GM18507 (cell line): Measurements from ENCODE around the gene ACSL1.
A peak's percentile ranks its signal among the peaks of the same experiment; 100 is the strongest.
"Not testable (repeated sequence)": the region's sequence is repeated elsewhere in the genome, so short reads cannot be mapped to it uniquely, and the experiment has no call there.

Experiments
- DNase-seq: peaks from one replicate; pipeline ENCODE4 v3.0.0; 2011; ENCODE audit warnings: low read depth; ENCODE audit not compliant: insufficient read length; ENCODE audit errors: extremely low spot score
- FAIRE-seq: peaks from 2 replicates; lab custom pipeline; 2011; peaks lifted over from hg19 to GRCh38; lab: Jason Lieb, UNC

Gene ACSL1

GRCh38 chr4:184741651-184742050 lies 84.1 kb downstream of the ACSL1 start:
- FAIRE-seq, DNase-seq: not testable (repeated sequence)

DNA sequence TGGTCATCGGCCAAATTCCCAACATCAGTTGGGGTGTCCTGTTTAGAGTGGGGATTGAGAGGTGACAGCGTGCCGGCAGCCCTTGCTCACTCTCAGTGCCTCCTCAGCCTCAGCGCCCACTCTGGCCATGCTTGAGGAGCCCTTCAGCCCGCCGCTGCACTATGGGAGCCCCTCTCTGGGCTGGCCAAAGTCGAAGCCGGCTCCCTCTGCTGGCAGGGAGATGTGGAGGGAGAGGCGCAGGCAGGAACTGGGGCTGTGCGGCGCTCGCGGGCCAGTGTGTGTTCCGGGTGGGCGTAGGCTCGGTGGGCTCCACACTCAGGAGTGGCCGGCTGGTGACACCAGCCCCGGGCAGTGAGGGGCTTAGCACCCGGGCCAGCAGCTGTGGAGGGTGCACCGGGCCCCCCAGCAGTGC lies 84.8 kb downstream of the ACSL1 start:
- no peak for FAIRE-seq
- no peak for DNase-seq

DNA sequence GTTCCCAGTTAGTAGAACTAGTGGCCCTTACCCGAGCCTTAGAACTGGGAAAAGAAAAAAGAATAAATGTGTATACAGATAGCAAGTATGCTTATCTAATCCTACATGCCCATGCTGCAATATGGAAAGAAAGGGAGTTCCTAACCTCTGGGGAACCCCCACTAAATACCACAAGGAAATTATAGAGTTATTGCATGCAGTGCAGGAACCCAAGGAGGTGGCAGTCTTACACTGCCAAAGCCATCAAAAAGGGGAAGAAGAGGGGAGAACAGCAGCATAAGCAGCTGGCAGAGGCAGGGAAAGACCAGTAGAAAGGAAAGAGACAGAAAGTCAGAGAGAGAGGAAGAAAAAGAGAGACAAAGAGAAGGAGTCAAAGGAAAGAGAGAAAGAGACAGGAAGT lies 86.2 kb downstream of the ACSL1 start:
- not testable (repeated sequence) for FAIRE-seq, DNase-seq

- DNase-seq (no peak), FAIRE-seq (no peak)
These were observed 91.0 kb downstream of the ACSL1 start for GRCh38 chr4:184734758-184735157.

GRCh38 chr4:184733654-184734524 lies 91.9 kb downstream of the ACSL1 start, which contains the start of gene CENPU:
CENPU (minus strand) TSS chr4:184734096; CDS start chr4:184734062, 34 bp downstream.
- peak; percentile 99 for DNase-seq
- peak; percentile 97 for FAIRE-seq

- no peak for DNase-seq
- FAIRE-seq: peak; percentile 9
These were observed 93.6 kb downstream of the ACSL1 start for GRCh38 chr4:184732126-184732525.

DNA sequence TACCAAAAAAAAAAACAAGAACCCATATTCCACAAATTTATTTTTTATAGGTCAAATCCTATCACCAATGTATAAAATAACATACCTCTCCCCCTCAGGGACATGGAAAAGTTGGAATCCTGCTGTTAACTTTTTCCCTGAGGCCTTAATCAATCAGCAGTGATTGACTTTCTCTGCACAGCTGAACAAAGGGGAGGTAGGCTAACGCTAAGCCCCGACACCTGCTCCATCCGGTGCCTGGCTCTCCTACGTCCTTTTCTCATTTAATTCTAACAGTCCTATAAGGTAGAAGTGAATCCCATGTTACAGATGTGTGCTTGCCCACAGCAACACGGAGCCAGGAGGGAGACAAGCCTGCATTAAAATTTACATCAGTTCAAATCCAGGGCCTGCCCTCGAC lies 94.7 kb downstream of the ACSL1 start:
- no peak for DNase-seq
- FAIRE-seq: no peak

GRCh38 chr4:184729946-184730345 lies 95.8 kb downstream of the ACSL1 start:
- FAIRE-seq: no peak
- no peak for DNase-seq

DNA sequence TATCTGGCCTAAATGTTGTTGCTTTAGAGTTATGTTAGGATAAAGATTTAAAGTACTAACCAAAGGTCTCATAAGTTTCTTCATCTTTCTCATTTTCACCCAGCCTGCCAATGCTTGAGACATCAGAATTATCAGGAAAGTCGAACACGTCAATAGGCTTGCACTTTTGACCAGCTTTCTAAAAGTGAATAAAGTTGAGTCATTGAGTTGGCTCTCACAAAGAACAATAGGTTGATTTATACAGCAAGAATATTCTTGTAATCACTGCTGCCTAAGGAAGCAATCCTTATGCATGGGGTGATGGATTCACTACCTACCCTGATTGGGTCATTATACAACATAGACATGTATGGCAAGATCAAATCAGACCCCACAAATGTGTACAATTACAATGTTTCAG lies 96.9 kb downstream of the ACSL1 start:
- no peak for FAIRE-seq
- DNase-seq: no peak

GRCh38 chr4:184727430-184727829 lies 98.3 kb downstream of the ACSL1 start:
- no peak for DNase-seq
- FAIRE-seq: no peak

DNA sequence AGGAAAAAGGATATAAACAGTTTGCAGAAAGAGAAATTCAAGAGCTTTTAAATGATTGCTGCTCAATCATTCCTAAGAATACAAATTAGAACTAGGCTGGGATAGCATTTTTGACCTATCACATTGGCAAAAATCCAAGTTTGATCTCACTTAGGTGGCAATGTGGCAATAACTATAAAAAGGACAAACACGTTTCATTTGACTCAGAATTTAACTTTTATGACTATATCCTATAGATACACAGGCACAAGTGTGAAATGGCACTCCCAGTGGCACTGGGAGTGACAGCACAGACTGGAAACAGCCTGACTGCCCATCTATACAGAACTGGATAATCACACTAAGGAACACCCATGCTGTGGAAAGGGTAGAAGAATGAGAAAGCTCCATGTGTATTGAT lies 103.0 kb downstream of the ACSL1 start:
- DNase-seq (no peak), FAIRE-seq (no peak)

GRCh38 chr4:184721254-184721653 lies 104.5 kb downstream of the ACSL1 start:
- DNase-seq: no peak
- FAIRE-seq: no peak

GRCh38 chr4:184719407-184719806 lies 106.4 kb downstream of the ACSL1 start:
- FAIRE-seq: no peak
- no peak for DNase-seq

- FAIRE-seq (no peak), DNase-seq (no peak)
These were observed 110.2 kb downstream of the ACSL1 start for GRCh38 chr4:184715526-184715925.

DNA sequence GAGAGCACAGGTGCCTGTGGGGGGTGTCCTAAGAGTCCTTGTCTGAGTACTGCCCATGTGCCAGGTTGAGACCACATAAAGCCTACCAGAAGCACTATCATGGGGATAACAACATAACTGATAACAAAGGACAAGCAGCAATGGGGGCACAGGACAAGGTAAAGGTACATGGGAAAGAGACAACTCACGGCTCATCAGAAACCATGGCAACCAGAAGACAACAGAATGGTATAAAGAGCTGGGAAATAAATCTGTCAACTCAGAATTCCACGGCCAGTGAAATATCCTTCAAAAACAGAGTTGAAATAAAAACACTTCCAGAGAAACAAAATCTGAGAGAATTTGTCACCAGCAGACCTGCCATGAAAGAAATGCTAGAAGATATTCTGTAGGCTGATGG lies 111.9 kb downstream of the ACSL1 start:
- FAIRE-seq (no peak), DNase-seq (no peak)

- FAIRE-seq: no peak
- no peak for DNase-seq
These were observed 113.4 kb downstream of the ACSL1 start for GRCh38 chr4:184712322-184712721.

GRCh38 chr4:184706453-184706852 lies 119.3 kb downstream of the ACSL1 start:
- no peak for FAIRE-seq
- no peak for DNase-seq

DNA sequence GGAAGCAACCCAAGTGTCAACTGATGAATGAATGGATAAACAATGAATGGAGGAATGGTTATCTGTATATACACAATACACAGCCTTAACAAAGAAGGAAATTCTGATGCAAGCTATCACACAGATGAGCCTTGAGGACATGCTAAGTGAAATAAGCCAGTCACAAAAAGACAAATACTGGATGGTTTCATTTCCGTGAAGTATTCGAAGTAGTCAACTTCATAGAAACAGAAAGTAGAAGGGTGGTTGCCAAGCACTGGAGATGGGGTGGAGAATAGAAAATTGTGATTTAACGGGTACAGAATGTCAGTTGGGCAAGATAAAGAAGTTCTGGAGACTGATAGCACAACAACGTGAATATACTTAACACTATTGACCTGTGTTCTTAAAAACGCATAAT lies 120.1 kb downstream of the ACSL1 start:
- FAIRE-seq (peak; percentile 5), DNase-seq (no peak)
